Spleen (tissue), 7 donors: ENCODE results near the gene JMY.

Experiments
- POLR2A ChIP-seq, 3 donors: fragments of 450-650 bp; IDR thresholded peaks; one replicate each; pipeline ENCODE4 v1.5.1; 2017; ENCODE audit warnings: antibody characterized with exemption in 3 of 3, mild to moderate bottlenecking in 1 of 3
- POLR2AphosphoS5 ChIP-seq, 3 donors: sonication (generic); formaldehyde crosslinking; IDR thresholded peaks; one replicate each; pipeline ENCODE4 v1.5.1; 2017; ENCODE audit warnings: antibody characterized with exemption in 3 of 3
- TF ChIP-seq, protein P1 (sequence below), 11 experiments: fragments of 200-600 bp in 7 of 11; fragments of 450-650 bp in 4 of 11; sonication (generic) in 4 of 11; IDR thresholded peaks in 8 of 11; conservative IDR thresholded peaks in 3 of 11; 1 replicate in 7 of 11; 2 replicates in 4 of 11; pipeline versions ENCODE4 v1.4.0 to v1.8.0; 2016 to 2021; ENCODE audit warnings: antibody characterized with exemption in 11 of 11, inconsistent platforms in 4 of 11, mild to moderate bottlenecking in 1 of 11
- donor health status: DM: no; HTN: no; CAD: no; lungs with moderate emphysema.
- donor health status: DM: no; HTN: no; CAD: no.
- donor health status: DM: no; HTN: no; CAD: no.

DNA sequence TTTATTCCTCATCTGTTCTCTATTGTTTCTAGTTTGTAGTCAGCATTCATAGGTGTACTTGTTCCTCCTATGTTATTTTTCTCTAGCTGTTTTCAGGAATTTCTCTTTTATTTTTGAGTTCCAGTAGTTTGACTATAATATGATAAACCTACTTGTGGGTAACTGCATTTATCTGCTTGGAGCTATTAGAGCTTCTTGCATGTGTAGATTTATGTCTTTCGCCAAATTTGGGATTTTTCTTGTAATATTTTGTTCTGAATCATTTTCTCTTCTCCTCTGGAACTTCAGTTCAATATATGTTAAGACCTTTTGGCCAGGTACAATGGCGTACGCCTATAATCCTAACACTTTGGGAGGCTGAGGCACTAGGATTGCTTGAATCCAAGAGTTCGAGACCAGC lies 37.4 kb downstream of the JMY start:
- TF ChIP-seq, protein P1, sequence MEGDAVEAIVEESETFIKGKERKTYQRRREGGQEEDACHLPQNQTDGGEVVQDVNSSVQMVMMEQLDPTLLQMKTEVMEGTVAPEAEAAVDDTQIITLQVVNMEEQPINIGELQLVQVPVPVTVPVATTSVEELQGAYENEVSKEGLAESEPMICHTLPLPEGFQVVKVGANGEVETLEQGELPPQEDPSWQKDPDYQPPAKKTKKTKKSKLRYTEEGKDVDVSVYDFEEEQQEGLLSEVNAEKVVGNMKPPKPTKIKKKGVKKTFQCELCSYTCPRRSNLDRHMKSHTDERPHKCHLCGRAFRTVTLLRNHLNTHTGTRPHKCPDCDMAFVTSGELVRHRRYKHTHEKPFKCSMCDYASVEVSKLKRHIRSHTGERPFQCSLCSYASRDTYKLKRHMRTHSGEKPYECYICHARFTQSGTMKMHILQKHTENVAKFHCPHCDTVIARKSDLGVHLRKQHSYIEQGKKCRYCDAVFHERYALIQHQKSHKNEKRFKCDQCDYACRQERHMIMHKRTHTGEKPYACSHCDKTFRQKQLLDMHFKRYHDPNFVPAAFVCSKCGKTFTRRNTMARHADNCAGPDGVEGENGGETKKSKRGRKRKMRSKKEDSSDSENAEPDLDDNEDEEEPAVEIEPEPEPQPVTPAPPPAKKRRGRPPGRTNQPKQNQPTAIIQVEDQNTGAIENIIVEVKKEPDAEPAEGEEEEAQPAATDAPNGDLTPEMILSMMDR (IDR thresholded peaks at IDR 0.05 in 8 of 11, conservative IDR thresholded peaks at IDR 0.05 in 3 of 11) = no peak
- TF ChIP-seq POLR2A (IDR thresholded peaks at IDR 0.05) (no peak), POLR2AphosphoS5 (IDR thresholded peaks at IDR 0.05) (no peak)
